CD1c-positive myeloid dendritic cell (primary cell): ENCODE results near the gene FAM222B.

Experiments used
- DNase-seq: peaks from one replicate; pipeline ENCODE4 v3.0.0-alpha.2; 2016; ENCODE audit errors: extremely low spot score

Gene FAM222B

DNA sequence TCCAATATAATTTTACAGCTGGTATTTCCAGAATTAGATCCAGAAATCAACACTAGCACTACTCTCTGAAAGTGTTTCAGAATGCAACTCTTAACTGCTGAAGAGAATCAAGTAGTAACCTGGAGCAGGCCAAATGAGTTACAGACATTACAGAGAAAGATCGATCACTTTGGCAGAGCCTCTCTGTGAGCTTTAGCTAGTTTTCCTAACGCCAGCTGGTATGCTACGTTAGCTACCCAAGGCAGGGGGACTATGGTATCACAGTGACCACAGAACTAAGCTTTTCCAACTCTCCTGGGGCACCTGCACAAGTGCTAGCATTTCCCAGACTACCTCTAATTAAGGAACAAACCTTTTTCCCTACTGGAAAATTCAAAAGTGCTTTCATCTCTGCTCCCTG, 68.4 kb downstream of the FAM222B start:
- DNase-seq = no peak

GRCh38 chr17:28773736-28774135, 68.9 kb downstream of the FAM222B start:
- no peak for DNase-seq

- no peak for DNase-seq
Measured at GRCh38 chr17:28765038-28765437, 77.6 kb downstream of the FAM222B start.

DNA sequence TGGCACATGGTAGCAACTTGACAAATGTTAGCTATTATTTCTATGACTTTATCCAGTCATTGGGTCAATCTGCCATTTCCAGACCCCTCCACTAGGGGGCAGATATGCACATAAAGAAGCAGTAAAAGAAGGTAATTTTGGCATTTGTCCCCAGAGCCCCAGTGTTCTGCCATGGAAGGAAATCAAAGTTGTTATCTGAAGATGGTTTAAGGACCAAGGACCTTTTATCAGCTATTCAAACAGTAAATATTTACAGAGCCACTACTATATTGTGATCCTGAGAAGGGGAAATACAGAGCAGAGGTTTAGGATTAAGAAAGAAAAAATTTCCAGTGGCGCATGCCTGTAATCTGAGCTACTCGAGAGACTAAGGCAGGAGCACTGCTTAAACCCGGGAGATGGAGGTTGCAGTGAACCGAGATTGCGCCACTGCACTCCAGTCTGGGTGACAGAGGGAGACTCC, 78.8 kb downstream of the FAM222B start:
- peak; percentile 82 for DNase-seq

GRCh38 chr17:28763137-28763799, 79.3 kb downstream of the FAM222B start:
- DNase-seq = no peak

GRCh38 chr17:28760601-28761562, 81.7 kb downstream of the FAM222B start:
- DNase-seq = peak; percentile 71

GRCh38 chr17:28759256-28759865, 83.2 kb downstream of the FAM222B start:
- DNase-seq = no peak

GRCh38 chr17:28758411-28759121, 84.0 kb downstream of the FAM222B start:
- no peak for DNase-seq

DNA sequence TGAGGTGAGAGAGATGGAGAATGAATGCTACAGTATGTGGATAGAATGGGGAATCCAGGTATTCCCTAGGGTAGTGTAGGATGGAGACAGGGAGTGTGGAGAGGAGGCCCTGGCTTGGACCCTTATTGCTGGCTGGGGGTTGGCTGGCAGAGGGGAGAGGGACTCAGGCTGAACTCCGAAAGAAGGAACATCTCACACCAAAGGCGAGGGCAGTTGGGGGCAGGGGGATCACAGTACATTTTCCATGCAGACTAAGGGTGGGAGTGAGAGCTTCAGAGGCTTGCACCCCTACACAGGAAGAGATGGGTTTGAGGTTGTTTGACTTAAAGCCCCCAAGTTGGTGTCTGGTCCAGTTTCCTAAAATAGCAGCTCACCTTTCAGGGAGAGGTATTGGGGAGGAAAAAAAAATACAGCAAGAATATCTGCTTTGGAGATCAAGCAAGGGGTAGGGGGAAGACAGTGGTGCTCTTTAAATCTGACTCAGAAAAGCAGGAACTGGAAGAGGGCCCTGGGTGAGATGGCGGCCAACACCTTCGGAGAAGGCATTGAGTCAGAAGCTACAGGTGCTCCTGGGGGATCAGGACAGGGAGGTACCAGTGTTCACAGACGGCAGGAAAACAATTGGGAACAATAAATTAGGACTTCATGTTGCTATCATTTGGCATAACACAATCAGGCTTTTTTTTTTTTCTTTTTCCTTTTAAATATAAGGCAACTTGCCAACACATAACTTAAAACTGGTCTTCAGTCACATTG, 86.4 kb downstream of the FAM222B start:
- DNase-seq = no peak

GRCh38 chr17:28755486-28755885, 87.1 kb downstream of the FAM222B start:
- no peak for DNase-seq

- no peak for DNase-seq
Measured at GRCh38 chr17:28751600-28752366, 90.8 kb downstream of the FAM222B start.

GRCh38 chr17:28750178-28751047, 92.2 kb downstream of the FAM222B start:
- peak; percentile 92 for DNase-seq

DNA sequence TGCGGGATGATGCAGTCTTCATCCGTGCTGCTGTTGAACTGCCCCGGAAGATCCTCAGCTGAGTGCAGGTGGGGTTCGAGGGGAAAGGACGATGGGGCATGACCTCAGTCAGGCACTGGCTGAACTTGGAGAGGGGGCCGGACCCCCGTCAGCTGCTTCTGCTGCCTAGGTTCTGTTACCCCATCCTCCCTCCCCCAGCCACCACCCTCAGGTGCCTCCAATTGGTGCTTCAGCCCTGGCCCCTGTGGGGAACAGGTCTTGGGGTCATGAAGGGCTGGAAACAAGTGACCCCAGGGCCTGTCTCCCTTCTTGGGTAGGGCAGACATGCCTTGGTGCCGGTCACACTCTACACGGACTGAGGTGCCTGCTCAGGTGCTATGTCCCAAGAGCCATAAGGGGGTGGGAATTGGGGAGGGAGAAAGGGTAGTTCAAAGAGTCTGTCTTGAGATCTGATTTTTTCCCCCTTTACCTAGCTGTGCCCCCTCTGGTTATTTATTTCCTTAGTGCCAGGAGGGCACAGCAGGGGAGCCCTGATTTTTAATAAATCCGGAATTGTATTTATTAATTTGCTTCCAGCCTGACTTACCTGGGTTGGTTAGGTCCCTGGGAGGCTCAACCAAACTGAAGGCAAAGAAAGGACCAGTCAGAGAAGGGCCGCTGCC, 92.9 kb downstream of the FAM222B start:
- no peak for DNase-seq

DNA sequence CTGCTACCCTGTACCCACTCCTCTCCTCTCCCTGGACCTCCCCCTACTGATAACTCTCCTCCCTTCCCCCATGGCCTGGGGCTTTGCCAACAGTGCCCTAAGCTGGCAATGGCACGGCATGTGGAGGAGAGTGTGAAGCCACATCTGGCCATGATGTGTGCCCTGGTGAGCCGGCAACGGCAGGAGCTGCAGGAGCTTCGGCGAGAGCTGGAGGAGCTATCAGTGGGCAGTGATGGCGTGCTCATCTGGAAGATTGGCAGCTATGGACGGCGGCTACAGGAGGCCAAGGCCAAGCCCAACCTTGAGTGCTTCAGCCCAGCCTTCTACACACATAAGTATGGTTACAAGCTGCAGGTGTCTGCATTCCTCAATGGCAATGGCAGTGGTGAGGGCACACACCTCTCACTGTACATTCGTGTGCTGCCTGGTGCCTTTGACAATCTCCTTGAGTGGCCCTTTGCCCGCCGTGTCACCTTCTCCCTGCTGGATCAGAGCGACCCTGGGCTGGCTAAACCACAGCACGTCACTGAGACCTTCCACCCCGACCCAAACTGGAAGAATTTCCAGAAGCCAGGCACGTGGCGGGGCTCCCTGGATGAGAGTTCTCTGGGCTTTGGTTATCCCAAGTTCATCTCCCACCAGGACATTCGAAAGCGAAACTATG, 93.6 kb downstream of the FAM222B start:
- no peak for DNase-seq

GRCh38 chr17:28747801-28748750, 94.5 kb downstream of the FAM222B start:
- DNase-seq = no peak

- DNase-seq = no peak
Measured at GRCh38 chr17:28747051-28747691, 95.4 kb downstream of the FAM222B start.
